Colonic mucosa (tissue), 4 donors: Measurements from ENCODE around the gene HTR2A. TPM values are rescaled to one million over a fixed set of nuclear protein-coding genes. Genes with fewer than 3 reads are reported as not detected.

ENCODE experiments used
- DNase-seq: peaks from one replicate; pipeline ENCODE4 v3.0.0-alpha.2; 2020
- H3K27ac ChIP-seq: fragments of 200-600 bp; one replicate; pipeline ENCODE4 v1.8.0; 2021
- H3K27me3 ChIP-seq: fragments of 200-600 bp; one replicate; pipeline ENCODE4 v1.8.0; 2021
- H3K36me3 ChIP-seq: fragments of 200-600 bp; one replicate; pipeline ENCODE4 v1.8.0; 2021
- H3K4me1 ChIP-seq: fragments of 200-600 bp; one replicate; pipeline ENCODE4 v1.8.0; 2021; ENCODE audit warnings: mild to moderate bottlenecking
- H3K4me3 ChIP-seq: fragments of 200-600 bp; one replicate; pipeline ENCODE4 v1.8.0; 2021
- H3K9ac ChIP-seq, 2 donors: one replicate each; pipeline ENCODE4 v1.7.0; 2013; ENCODE audit warnings: control low read depth in 2 of 2, low read depth in 2 of 2, low read length in 2 of 2
- H3K9me3 ChIP-seq: fragments of 200-600 bp; one replicate; pipeline ENCODE4 v1.8.0; 2021
- intact Hi-C: fragments of 100-400 bp; cut with DNase I; formaldehyde crosslinking; loops from one replicate; pipeline ENCODE4 v1.14.1; 2022
- total RNA-seq, 2 donors: library from RNA; stranded (reverse); fragmentation: NEBNext Ultra II Directional in 1 of 2; extraction: Animal tissue kit (Norgen Biotek cat#: 25700) in 1 of 2; gene quantifications; one replicate each; pipeline ENCODE4 v1.2.1, GENCODE V29; 2021
- TF ChIP-seq, protein P1 (sequence below): fragments of 200-600 bp; IDR thresholded peaks from one replicate; pipeline ENCODE4 v1.8.0; 2022; ENCODE audit warnings: antibody characterized with exemption, mild to moderate bottlenecking
- donor health status: healthy.
- donor health status: DM: no; HTN: no; CAD: no.
- donor health status: DM: no; HTN: no; CAD: no.

The HTR2A gene
- total RNA-seq, 2 donors from 2014 or later = 0.19 to 0.35 TPM

DNA sequence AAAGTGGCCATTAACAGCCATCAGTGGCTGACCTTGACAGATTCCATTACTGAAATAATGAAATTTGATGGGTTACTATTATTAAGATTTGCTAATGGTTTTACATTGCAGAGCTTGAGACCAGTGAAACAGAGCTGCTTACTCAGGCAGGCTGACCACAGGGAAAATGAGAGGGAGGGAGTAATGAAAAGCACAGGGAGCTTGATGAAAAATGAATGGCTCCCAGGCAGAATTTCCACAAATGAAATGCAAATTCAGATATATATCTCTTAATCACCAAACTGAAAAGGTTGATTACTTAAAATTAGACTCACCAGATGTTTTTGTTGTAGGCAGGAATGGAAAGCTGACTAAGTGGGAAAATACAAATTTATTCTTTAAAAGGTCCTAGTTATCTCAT, 36.1 kb downstream of the HTR2A start:
- H3K27ac ChIP-seq = no peak overlapping the region
- DNase-seq = no peak
- TF ChIP-seq, protein P1, sequence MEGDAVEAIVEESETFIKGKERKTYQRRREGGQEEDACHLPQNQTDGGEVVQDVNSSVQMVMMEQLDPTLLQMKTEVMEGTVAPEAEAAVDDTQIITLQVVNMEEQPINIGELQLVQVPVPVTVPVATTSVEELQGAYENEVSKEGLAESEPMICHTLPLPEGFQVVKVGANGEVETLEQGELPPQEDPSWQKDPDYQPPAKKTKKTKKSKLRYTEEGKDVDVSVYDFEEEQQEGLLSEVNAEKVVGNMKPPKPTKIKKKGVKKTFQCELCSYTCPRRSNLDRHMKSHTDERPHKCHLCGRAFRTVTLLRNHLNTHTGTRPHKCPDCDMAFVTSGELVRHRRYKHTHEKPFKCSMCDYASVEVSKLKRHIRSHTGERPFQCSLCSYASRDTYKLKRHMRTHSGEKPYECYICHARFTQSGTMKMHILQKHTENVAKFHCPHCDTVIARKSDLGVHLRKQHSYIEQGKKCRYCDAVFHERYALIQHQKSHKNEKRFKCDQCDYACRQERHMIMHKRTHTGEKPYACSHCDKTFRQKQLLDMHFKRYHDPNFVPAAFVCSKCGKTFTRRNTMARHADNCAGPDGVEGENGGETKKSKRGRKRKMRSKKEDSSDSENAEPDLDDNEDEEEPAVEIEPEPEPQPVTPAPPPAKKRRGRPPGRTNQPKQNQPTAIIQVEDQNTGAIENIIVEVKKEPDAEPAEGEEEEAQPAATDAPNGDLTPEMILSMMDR = no peak
- no peak overlapping the region for H3K9ac ChIP-seq
- no peaks in the 10 kb centered on the region for H3K36me3 ChIP-seq
- H3K9me3 ChIP-seq = no peaks in the 10 kb centered on the region
- H3K27me3 ChIP-seq = no peaks in the 10 kb centered on the region
- H3K4me3 ChIP-seq = no peak overlapping the region
- no peaks in the 10 kb centered on the region for H3K4me1 ChIP-seq
- intact Hi-C loops = no loop called here

DNA sequence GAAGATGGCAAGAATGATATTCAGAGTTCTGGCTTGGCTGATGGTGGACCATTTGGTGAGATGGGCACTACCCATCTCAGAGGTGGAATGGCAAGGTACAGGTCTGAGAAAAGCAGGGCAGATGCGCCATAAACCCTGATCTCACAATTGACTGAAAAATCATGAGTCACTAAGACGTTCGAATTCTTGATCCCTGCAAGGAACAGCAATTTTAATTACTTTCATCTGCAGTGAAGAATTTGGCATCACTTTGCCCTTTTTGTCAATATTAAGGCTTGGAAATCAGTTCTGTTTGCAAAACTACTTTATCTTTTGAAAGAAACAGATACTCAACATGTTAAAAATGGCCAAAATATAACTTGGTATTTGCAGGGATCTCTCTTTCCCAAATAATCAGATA, 38.1 kb downstream of the HTR2A start:
- no peaks in the 10 kb centered on the region for H3K9me3 ChIP-seq
- intact Hi-C loops = no loop called here
- no peak overlapping the region for H3K27ac ChIP-seq
- no peaks in the 10 kb centered on the region for H3K4me1 ChIP-seq
- H3K9ac ChIP-seq = no peak overlapping the region
- DNase-seq = no peak
- no peaks in the 10 kb centered on the region for H3K36me3 ChIP-seq
- TF ChIP-seq, protein P1 = no peak
- no peak overlapping the region for H3K4me3 ChIP-seq
- no peaks in the 10 kb centered on the region for H3K27me3 ChIP-seq

DNA sequence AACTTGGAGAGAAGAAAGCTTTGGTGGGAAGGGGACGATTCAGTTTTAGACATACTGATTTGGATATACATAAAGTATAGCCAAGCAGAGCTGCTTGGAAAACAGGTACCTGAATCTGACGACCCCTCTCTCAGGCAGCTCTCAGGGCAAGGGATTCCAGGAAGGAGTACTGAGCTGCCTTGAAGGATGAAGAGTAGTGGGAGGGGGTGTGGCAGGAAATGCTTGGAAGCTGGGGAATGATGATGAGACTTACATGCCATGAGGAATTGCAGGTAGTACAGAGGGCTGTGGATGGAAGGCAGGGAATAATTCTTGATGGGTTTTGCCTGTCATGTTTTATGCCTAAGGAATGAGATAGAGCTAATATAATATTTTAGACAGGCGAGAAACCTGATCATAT, 38.7 kb downstream of the HTR2A start:
- TF ChIP-seq, protein P1 = no peak
- H3K9ac ChIP-seq = no peak overlapping the region
- no peaks in the 10 kb centered on the region for H3K4me1 ChIP-seq
- no peak overlapping the region for H3K27ac ChIP-seq
- no peak for DNase-seq
- no peaks in the 10 kb centered on the region for H3K9me3 ChIP-seq
- no peaks in the 10 kb centered on the region for H3K36me3 ChIP-seq
- H3K4me3 ChIP-seq = no peak overlapping the region
- intact Hi-C loops = no loop called here
- H3K27me3 ChIP-seq = no peaks in the 10 kb centered on the region

DNA sequence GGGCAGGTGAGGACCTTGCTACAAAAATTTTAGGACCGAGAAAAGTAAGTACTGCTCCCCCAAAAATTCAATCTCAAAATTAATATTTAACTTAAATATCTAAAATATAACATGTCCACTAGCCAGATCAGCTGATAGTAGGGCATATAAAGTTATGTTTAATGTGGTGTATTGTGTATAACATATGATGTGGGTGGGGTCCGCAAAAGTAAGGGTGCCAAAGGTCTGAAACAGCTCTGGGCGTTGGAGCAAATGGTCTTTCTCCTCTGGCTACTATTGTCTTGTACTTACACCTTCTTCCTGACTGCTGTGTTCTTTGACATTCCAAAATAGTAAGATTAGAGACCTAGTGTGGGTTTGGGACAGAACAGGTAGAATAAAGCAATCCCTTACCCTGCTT, 41.2 kb downstream of the HTR2A start:
- no peak overlapping the region for H3K27ac ChIP-seq
- DNase-seq = no peak
- H3K36me3 ChIP-seq = no peaks in the 10 kb centered on the region
- TF ChIP-seq, protein P1 = no peak
- intact Hi-C loops = no loop called here
- H3K4me1 ChIP-seq = no peaks in the 10 kb centered on the region
- no peaks in the 10 kb centered on the region for H3K27me3 ChIP-seq
- no peak overlapping the region for H3K4me3 ChIP-seq
- no peak overlapping the region for H3K9ac ChIP-seq
- H3K9me3 ChIP-seq = no peaks in the 10 kb centered on the region

DNA sequence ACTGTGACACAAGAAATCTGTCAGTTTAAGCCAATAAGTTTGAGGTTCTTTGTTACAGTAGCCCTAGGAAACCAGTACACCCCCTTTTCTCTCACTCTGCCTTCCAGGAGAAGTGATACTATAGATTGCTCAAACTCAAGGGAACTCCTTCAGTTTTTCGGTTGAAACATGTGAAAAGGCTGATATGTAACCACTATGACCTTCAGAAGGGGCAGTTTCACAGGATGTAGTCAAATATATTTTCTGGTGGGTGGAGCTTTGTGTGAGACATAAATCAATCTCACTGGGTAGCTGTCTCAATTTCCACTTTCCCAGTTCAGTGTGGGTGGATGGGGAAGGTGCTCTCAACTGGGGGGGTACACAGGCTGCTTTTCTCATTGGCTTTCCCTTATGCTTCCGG, 41.7 kb downstream of the HTR2A start:
- no peak for DNase-seq
- TF ChIP-seq, protein P1 = no peak

DNA sequence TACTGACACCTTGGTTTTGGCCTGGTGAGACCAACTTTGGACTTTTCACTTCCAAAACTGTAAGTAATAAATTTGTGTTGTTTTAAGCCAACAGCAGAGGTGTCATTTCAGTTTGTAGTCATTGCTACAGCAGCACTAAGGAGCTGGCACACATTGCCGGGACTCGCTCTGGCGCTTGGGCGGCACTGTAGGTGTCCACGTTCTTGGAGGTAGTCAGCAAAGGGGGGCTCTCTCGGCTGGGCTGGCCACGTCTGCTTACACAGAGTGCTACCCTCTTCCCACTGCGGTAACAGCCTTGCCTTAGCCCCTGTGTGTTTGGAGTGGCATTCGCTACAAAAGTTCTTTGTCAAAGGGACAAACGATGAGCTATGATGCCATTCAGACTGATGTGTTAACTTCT, 44.7 kb downstream of the HTR2A start:
- Histone ChIP-seq H3K9me3 (no peaks in the 10 kb centered on the region), H3K4me1 (no peaks in the 10 kb centered on the region), H3K36me3 (no peaks in the 10 kb centered on the region), H3K27ac (no peak overlapping the region), H3K9ac (no peak overlapping the region), H3K4me3 (no peak overlapping the region), H3K27me3 (no peaks in the 10 kb centered on the region)
- intact Hi-C loops = no loop called here
- TF ChIP-seq, protein P1 = no peak
- no peak for DNase-seq

More for the DNA sequence above, 41.7 kb downstream of the HTR2A start:
- no peaks in the 10 kb centered on the region for H3K36me3 ChIP-seq
- no peaks in the 10 kb centered on the region for H3K4me1 ChIP-seq
- no peak overlapping the region for H3K27ac ChIP-seq
- H3K9ac ChIP-seq = no peak overlapping the region
- no peaks in the 10 kb centered on the region for H3K27me3 ChIP-seq
- intact Hi-C loops = no loop called here
- H3K4me3 ChIP-seq = no peak overlapping the region
- H3K9me3 ChIP-seq = no peaks in the 10 kb centered on the region
